HepG2 (cell line): ENCODE measurements around the gene DIRAS1.

Source experiments
- BRCA1 ChIP-seq: sonication (generic); formaldehyde crosslinking; IDR thresholded peaks from 2 replicates; pipeline ENCODE4 v1.4.0; 2020; ENCODE audit warnings: missing genetic modification reagents
- CBX1 ChIP-seq: IDR thresholded peaks from one replicate; pipeline ENCODE4 v1.6.1; 2016; ENCODE audit warnings: antibody characterized with exemption, low read depth
- MAX ChIP-seq: IDR thresholded peaks from 2 replicates; pipeline ENCODE4 v1.6.1; 2012; ENCODE audit warnings: inconsistent platforms
- ONECUT2 ChIP-seq: sonication (generic); formaldehyde crosslinking; IDR thresholded peaks from 2 replicates; pipeline ENCODE4 v1.4.0; 2020; ENCODE audit warnings: missing genetic modification reagents
- PCBP1 ChIP-seq: fragments of 200-400 bp; formaldehyde crosslinking; IDR thresholded peaks from 2 replicates; pipeline ENCODE4 v1.6.1; 2017; ENCODE audit warnings: mild to moderate bottlenecking, low read depth, low read length, borderline replicate concordance
- PHF8 ChIP-seq: sonication (generic); formaldehyde crosslinking; IDR thresholded peaks from 2 replicates; pipeline ENCODE4 v1.5.0; 2020; ENCODE audit warnings: missing genetic modification reagents
- POLR2AphosphoS5 ChIP-seq: IDR thresholded peaks from 2 replicates; pipeline ENCODE4 v1.6.1; 2012; ENCODE audit warnings: low read depth, low read length
- SMARCC2 ChIP-seq: fragments of 450-650 bp; IDR thresholded peaks from 2 replicates; pipeline ENCODE4 v1.6.1; 2017; ENCODE audit warnings: antibody characterized with exemption, mild to moderate bottlenecking
- YY1 ChIP-seq: IDR thresholded peaks from 2 replicates; pipeline ENCODE4 v1.6.1; 2011; ENCODE audit warnings: low read length, low read depth, moderate library complexity, mild to moderate bottlenecking; ENCODE audit not compliant: insufficient read depth, insufficient replicate concordance
- ZNF317 ChIP-seq: sonication (generic); formaldehyde crosslinking; IDR thresholded peaks from 2 replicates; pipeline ENCODE4 v1.5.0; 2020; ENCODE audit warnings: mild to moderate bottlenecking, missing genetic modification reagents
- ZNF704 ChIP-seq: sonication (generic); formaldehyde crosslinking; IDR thresholded peaks from 2 replicates; pipeline ENCODE4 v1.8.1; 2023; ENCODE audit warnings: mild to moderate bottlenecking, inconsistent platforms, moderate library complexity, missing genetic modification reagents, borderline replicate concordance
- ZNF782 ChIP-seq: sonication (generic); formaldehyde crosslinking; IDR thresholded peaks from 2 replicates; pipeline ENCODE4 v1.4.0; 2020; ENCODE audit warnings: missing genetic modification reagents, mild to moderate bottlenecking, borderline replicate concordance
- ZSCAN9 ChIP-seq: IDR thresholded peaks from 2 replicates; pipeline ENCODE4 v1.6.1; 2016; ENCODE audit warnings: borderline replicate concordance

GRCh38 chr19:2670217-2670616 is 51.0 kb downstream of the DIRAS1 start:
- TF ChIP-seq ZSCAN9 (CRISPR knock-in tag) (no peak), MAX (no peak), ZNF704 (CRISPR knock-in tag) (no peak), PCBP1 (no peak), BRCA1 (CRISPR knock-in tag) (no peak), SMARCC2 (no peak), ZNF782 (no peak), YY1 (no peak), ZNF317 (CRISPR knock-in tag) (no peak), ONECUT2 (CRISPR knock-in tag) (no peak), PHF8 (no peak), POLR2AphosphoS5 (no peak), CBX1 (no peak)
